ENCODE results near the gene SGMS1. TPM values are rescaled to one million over a fixed set of nuclear protein-coding genes. Genes with fewer than 3 reads are reported as not detected.

SGMS1 gene
- total and polyA plus RNA-seq, 2 experiments from 2014 or later, result 15.0 to 34.7 TPM

GRCh38 chr10:50651808-50652207, 28.1 kb upstream of the SGMS1 start (continued):
- TF ChIP-seq ZNF462 (CRISPR knock-in tag; IDR thresholded peaks at IDR 0.05), result no peak

GRCh38 chr10:50650481-50650880, 26.7 kb upstream of the SGMS1 start:
- no peaks in the 10 kb centered on the region for H3K27me3 ChIP-seq (ENCODE audit: insufficient read depth)
- no peak for DNase-seq (ENCODE audit: low spot score)
- H4K20me1 ChIP-seq (replicated peaks; ENCODE audit: insufficient read depth), result no peaks in the 10 kb centered on the region
- Mint-ChIP-seq H3K36me3 (ENCODE audit: low read depth) (no peaks in the 10 kb centered on the region), H3K4me3 (no peak overlapping the region), H3K4me1 (peaks cover 9% of the 10 kb centered on the region), H3K27me3 (ENCODE audit: insufficient read depth, low read depth, poor library complexity) (peaks cover 3% of the 10 kb centered on the region), H3K27ac (no peak overlapping the region), H3K9me3 (no peaks in the 10 kb centered on the region; the same call in 2 of the 3 replicates)
- no peaks in the 10 kb centered on the region for H3K4me1 ChIP-seq (ENCODE audit: insufficient read depth)
- H3K27ac ChIP-seq (ENCODE audit: low read depth), result no peak overlapping the region
- ATAC-seq, result no peak
- H3K4me2 ChIP-seq, result no peak overlapping the region
- H3K4me3 ChIP-seq, result no peak overlapping the region
- H3K79me2 ChIP-seq (replicated peaks; ENCODE audit: insufficient read depth), result no peaks in the 10 kb centered on the region
- H3K9me2 ChIP-seq (ENCODE audit: insufficient read depth), result peaks cover 4% of the 10 kb centered on the region; the same call in 1 of the 2 replicates
- peak overlapping the region; percentile 47; the same call in 1 of the 2 replicates for H2AFZ ChIP-seq
- H3F3A ChIP-seq (replicated peaks; ENCODE audit: low read depth), result no peaks in the 10 kb centered on the region
- no peaks in the 10 kb centered on the region for H3K36me3 ChIP-seq (ENCODE audit: insufficient read depth)
- TF ChIP-seq JUNB (IDR thresholded peaks at IDR 0.05; ENCODE audit: unreplicated experiment) (no peak), CTCF (conservative IDR thresholded peaks at IDR 0.05; ENCODE audit: low read depth in 2 of 2) (no peak), ETS1 (IDR thresholded peaks at IDR 0.05) (no peak), ZNF331 (CRISPR knock-in tag; IDR thresholded peaks at IDR 0.05; ENCODE audit: low read depth) (no peak), NANOG (IDR thresholded peaks at IDR 0.05; ENCODE audit: borderline replicate concordance) (no peak), STAT1 (IDR thresholded peaks at IDR 0.05; ENCODE audit: unreplicated experiment) (no peak), ZNF114 (CRISPR knock-in tag; IDR thresholded peaks at IDR 0.05) (no peak), POLR2AphosphoS5 (IDR thresholded peaks at IDR 0.05; ENCODE audit: low read depth) (no peak)
